ENCODE measurements around the gene H1-8.
A peak's percentile ranks its signal among the peaks of the same experiment; 100 is the strongest.

The H1-8 gene

DNA sequence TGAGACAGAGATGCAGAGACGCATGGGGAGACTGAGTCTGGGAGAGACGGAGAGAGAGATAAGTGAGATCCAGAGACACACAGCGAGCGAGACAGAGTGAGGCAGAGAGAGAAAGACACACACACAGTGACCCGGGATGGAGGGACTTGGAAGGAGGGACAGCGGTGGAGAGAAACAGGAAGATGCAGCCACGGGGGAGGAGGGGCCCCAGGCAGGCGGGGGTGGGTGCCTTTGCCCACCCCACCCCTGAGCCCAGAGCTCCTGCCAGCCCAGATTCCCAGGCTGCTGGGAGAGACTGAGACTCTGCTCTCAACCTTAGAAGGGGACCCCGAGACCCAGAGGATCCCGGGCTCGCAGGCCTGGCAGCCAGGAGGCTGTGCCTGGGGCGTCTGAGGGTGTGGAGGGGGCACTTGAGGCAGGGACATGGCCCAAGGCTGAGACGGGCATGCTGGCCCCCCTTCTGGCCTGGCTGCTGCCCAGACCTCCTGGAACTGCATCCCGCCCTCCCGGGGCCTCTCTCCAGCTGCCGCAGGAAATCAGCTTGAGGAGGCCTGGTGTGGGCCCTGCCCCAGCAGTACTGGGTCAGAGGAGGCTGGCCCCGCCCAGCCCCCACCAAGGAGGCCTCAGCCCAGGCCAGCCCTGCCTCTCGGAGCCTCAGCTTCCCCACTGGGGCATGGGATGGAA, 18.1 kb downstream of the H1-8 start:
- H3K36me3 ChIP-seq (ENCODE audit: control insufficient read depth in 2 of 2, insufficient read depth in 1 of 2, low read length in 2 of 2) = peaks cover 0 to 61% of the 10 kb centered on the region in 2 experiments; a peak in 2 of 3 replicates
- CTCF ChIA-PET = interaction anchor here (0.6 kb wide), 1 partner anchor 431 kb away, joined by 3 read pairs; no protein-coding TSS in a partner anchor
- H3K4me3 ChIP-seq (ENCODE audit: low read depth, low read length) = no peak overlapping the region
- H3K27ac ChIP-seq (ENCODE audit: extremely low read depth, low read depth, low read length) = no peak overlapping the region
- TF ChIP-seq GLIS1 (tag by site-specific recombination; IDR thresholded peaks at IDR 0.05) = peak; percentile 94
- TF ChIP-seq ZNF366 (tag by site-specific recombination; conservative IDR thresholded peaks at IDR 0.05) = peak; percentile 66; the same call in 1 of the 2 replicates
- TF ChIP-seq ZIC2 (tag by site-specific recombination; IDR thresholded peaks at IDR 0.05) = peak; percentile 68
- TF ChIP-seq ZNF571 (tag by site-specific recombination; IDR thresholded peaks at IDR 0.05) = no peak
- no peaks in the 10 kb centered on the region for H3K9me3 ChIP-seq (ENCODE audit: control insufficient read depth, insufficient read depth, low read depth, low read length)
- POLR2A ChIA-PET = no interaction called here
- no peaks in the 10 kb centered on the region for H3K4me1 ChIP-seq (ENCODE audit: control insufficient read depth, insufficient read depth, low read length)

DNA sequence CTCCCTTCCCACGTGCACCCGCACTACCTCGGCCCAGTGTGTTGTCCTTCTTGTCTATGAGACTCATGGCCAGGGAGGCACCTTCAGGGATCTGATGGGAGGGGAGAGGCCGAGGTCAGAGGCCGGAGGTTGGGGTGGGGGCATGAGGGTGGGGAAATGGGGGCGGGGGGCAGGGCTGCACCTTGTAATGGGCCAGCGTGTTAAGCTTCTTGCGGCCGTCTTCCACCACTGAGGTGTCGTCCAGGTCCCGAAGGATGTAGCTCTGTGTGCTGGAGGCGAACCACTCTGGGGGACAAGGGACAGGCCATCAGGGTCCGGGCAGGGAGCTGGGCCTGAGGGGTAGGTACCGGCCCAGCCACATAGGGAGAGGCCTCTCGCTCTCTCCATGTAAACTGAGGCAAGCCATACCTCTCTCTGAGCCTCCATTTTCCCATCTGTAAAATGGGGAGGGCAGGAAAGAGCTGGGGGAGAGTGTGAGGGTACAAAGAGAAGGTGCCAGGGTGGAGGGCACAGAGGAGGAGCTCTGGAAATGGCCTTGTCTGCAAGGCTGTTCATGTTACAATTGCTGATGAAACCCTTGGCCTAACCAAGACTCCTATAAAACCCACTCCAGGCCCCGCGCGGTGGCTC, 18.8 kb downstream of the H1-8 start:
- CTCF ChIA-PET = no interaction called here
- no peaks in the 10 kb centered on the region for H3K9me3 ChIP-seq (ENCODE audit: control insufficient read depth, insufficient read depth, low read depth, low read length)
- peaks cover 0 to 55% of the 10 kb centered on the region in 2 experiments; a peak in 2 of 3 replicates for H3K36me3 ChIP-seq (ENCODE audit: control insufficient read depth in 2 of 2, insufficient read depth in 1 of 2, low read length in 2 of 2)
- H3K4me1 ChIP-seq (ENCODE audit: control insufficient read depth, insufficient read depth, low read length) = no peaks in the 10 kb centered on the region
- H3K4me3 ChIP-seq (ENCODE audit: low read depth, low read length) = no peak overlapping the region
- TF ChIP-seq ZNF114 (tag by site-specific recombination; IDR thresholded peaks at IDR 0.05) (no peak), ZNF292 (tag by site-specific recombination; IDR thresholded peaks at IDR 0.05; ENCODE audit: borderline replicate concordance, low read depth) (no peak), ZNF529 (tag by site-specific recombination; IDR thresholded peaks at IDR 0.05; ENCODE audit: insufficient replicate concordance) (no peak), EGR2 (tag by site-specific recombination; IDR thresholded peaks at IDR 0.05; ENCODE audit: low read depth) (no peak)
- H3K27ac ChIP-seq (ENCODE audit: extremely low read depth, low read depth, low read length) = no peak overlapping the region
- POLR2A ChIA-PET = no interaction called here

DNA sequence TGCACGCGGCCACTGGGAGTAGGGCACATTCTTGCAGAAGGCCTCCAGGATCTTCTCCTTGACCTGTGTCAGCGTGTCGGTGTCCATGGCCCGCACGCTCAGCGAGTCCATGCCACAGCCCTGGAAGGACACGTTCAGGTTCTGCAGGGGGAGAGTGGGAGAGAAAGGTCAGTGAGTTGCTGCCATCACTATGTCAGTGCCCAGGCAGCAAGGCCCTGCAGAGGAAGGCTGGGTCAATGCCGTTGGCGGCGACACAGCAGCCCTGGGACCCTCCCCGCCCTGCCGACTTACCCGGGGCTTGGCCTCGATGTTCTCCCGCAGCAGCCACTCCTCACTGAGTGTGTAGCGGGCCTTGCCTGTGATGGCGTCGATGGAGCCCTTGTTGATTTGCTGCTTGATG, 19.8 kb downstream of the H1-8 start:
- POLR2A ChIA-PET = no interaction called here
- Histone ChIP-seq H3K4me1 (ENCODE audit: control insufficient read depth, insufficient read depth, low read length) (no peaks in the 10 kb centered on the region), H3K27ac (ENCODE audit: extremely low read depth, low read depth, low read length) (no peak overlapping the region), H3K9me3 (ENCODE audit: control insufficient read depth, insufficient read depth, low read depth, low read length) (no peaks in the 10 kb centered on the region), H3K36me3 (ENCODE audit: control insufficient read depth in 2 of 2, insufficient read depth in 1 of 2, low read length in 2 of 2) (peaks cover 0 to 49% of the 10 kb centered on the region in 2 experiments; a peak in 2 of 3 replicates), H3K4me3 (ENCODE audit: low read depth, low read length) (no peak overlapping the region)
- CTCF ChIA-PET = no interaction called here
- TF ChIP-seq EGR2 (tag by site-specific recombination; IDR thresholded peaks at IDR 0.05; ENCODE audit: low read depth) (no peak), ZNF155 (tag by site-specific recombination; IDR thresholded peaks at IDR 0.05) (no peak), ZNF544 (tag by site-specific recombination; IDR thresholded peaks at IDR 0.05) (no peak), ZNF174 (tag by site-specific recombination; IDR thresholded peaks at IDR 0.05) (no peak), SP7 (tag by site-specific recombination; IDR thresholded peaks at IDR 0.05) (no peak), ZNF366 (tag by site-specific recombination; conservative IDR thresholded peaks at IDR 0.05) (no peak), ZNF670 (tag by site-specific recombination; IDR thresholded peaks at IDR 0.05; ENCODE audit: low read depth) (no peak)

DNA sequence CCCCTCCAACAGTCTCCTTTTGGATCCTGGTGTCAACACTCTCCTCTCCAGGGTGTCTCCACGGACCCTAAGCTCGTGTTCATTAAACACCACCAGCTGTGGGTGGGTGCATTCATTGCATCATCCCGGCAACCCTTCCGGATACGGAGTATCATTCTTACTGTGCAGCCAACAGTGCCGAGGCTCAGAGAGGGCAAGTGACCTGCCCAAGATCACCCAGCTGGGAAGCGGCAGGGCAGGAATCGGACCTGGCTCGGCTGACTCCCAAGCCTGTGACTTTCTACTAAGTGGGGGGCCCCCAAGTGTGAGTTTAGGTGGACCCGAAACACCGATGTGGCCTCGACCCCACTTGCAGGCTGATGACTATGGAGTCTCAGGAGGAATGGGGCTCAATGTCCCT, 20.4 kb downstream of the H1-8 start:
- ChIA-PET POLR2A (no interaction called here), CTCF (no interaction called here)
- TF ChIP-seq ZNF768 (tag by site-specific recombination; IDR thresholded peaks at IDR 0.05) = peak; percentile 38; the same call in 1 of the 2 replicates
- TF ChIP-seq ZNF621 (tag by site-specific recombination; IDR thresholded peaks at IDR 0.05) = no peak
- H3K27ac ChIP-seq (ENCODE audit: extremely low read depth, low read depth, low read length) = no peak overlapping the region
- H3K4me1 ChIP-seq (ENCODE audit: control insufficient read depth, insufficient read depth, low read length) = no peaks in the 10 kb centered on the region
- no peaks in the 10 kb centered on the region for H3K9me3 ChIP-seq (ENCODE audit: control insufficient read depth, insufficient read depth, low read depth, low read length)
- peaks cover 0 to 44% of the 10 kb centered on the region in 2 experiments; a peak in 2 of 3 replicates for H3K36me3 ChIP-seq (ENCODE audit: control insufficient read depth in 2 of 2, insufficient read depth in 1 of 2, low read length in 2 of 2)
- H3K4me3 ChIP-seq (ENCODE audit: low read depth, low read length) = no peak overlapping the region
